Measurements from ENCODE around the gene HNRNPD.

DNA sequence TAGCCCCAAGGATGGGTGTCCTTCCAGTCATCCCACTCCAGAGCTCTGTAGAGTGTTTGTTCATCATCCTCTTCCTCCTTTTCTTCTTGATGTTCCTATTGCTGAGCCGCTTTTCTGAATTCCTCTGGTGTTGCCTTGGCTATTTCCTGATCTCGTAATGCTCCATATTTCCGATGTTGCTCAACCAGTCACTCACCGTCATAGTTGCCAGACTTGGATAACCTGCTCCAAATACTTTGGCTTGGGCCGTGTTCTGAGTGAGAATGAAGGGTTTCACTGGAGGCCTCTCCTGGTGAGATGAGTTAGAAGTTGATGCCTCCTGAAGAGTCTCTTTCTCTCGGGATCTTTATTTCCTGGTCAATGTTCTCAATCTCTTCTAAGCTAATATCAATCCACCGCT lies 27.8 kb upstream of the HNRNPD start:
- TF ChIP-seq, protein P1, sequence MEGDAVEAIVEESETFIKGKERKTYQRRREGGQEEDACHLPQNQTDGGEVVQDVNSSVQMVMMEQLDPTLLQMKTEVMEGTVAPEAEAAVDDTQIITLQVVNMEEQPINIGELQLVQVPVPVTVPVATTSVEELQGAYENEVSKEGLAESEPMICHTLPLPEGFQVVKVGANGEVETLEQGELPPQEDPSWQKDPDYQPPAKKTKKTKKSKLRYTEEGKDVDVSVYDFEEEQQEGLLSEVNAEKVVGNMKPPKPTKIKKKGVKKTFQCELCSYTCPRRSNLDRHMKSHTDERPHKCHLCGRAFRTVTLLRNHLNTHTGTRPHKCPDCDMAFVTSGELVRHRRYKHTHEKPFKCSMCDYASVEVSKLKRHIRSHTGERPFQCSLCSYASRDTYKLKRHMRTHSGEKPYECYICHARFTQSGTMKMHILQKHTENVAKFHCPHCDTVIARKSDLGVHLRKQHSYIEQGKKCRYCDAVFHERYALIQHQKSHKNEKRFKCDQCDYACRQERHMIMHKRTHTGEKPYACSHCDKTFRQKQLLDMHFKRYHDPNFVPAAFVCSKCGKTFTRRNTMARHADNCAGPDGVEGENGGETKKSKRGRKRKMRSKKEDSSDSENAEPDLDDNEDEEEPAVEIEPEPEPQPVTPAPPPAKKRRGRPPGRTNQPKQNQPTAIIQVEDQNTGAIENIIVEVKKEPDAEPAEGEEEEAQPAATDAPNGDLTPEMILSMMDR (IDR thresholded peaks at IDR 0.05), result no peak
- TF ChIP-seq POLR2AphosphoS5 (IDR thresholded peaks at IDR 0.05), result no peak
